Stimulated activated CD8-positive, alpha-beta memory T cell treated with anti-CD3 and anti-CD28 coated beads, Interleukin-7, amount 100 ng/mL, for 24 hours (primary cell): ENCODE data around the gene ZFP57.
"Not testable (repeated sequence)": the region's sequence is repeated elsewhere in the genome, so short reads cannot be mapped to it uniquely, and the experiment has no call there.

Experiments
- DNase-seq: peaks from one replicate; pipeline ENCODE4 v3.0.0-alpha.2; 2020; ENCODE audit warnings: low read depth

The ZFP57 gene

GRCh38 chr6:29696147-29697125, 15.5 kb upstream of the ZFP57 start:
- DNase-seq, result no peak

GRCh38 chr6:29694637-29695036, 13.7 kb upstream of the ZFP57 start:
- no peak for DNase-seq

GRCh38 chr6:29685718-29686326, 4.9 kb upstream of the ZFP57 start:
- DNase-seq, result no peak

- no peak for DNase-seq
These were observed 859 bp upstream of the ZFP57 start for GRCh38 chr6:29681811-29682210.

GRCh38 chr6:29680416-29680815, 536 bp downstream of the ZFP57 start:
- DNase-seq, result no peak

- DNase-seq, result no peak
These were observed 990 bp downstream of the ZFP57 start for GRCh38 chr6:29679962-29680361.

GRCh38 chr6:29678114-29678513, 2.8 kb downstream of the ZFP57 start:
- no peak for DNase-seq

- DNase-seq, result no peak
These were observed 3.9 kb downstream of the ZFP57 start for GRCh38 chr6:29676981-29677601.

- DNase-seq, result no peak
These were observed 5.4 kb downstream of the ZFP57 start for GRCh38 chr6:29675561-29675960.

GRCh38 chr6:29674008-29674407, 6.9 kb downstream of the ZFP57 start:
- no peak for DNase-seq

- DNase-seq, result no peak
These were observed 7.8 kb downstream of the ZFP57 start for GRCh38 chr6:29673161-29673560.

GRCh38 chr6:29672116-29672515, 8.8 kb downstream of the ZFP57 start:
- DNase-seq, result not testable (repeated sequence)

GRCh38 chr6:29671026-29671425, 9.9 kb downstream of the ZFP57 start:
- no peak for DNase-seq

- no peak for DNase-seq
These were observed 13.8 kb downstream of the ZFP57 start for GRCh38 chr6:29667158-29667557.

GRCh38 chr6:29666826-29667130, 14.2 kb downstream of the ZFP57 start:
- no peak for DNase-seq

- DNase-seq, result no peak
These were observed 14.8 kb downstream of the ZFP57 start for GRCh38 chr6:29665942-29666825.

GRCh38 chr6:29663300-29664042, 17.5 kb downstream of the ZFP57 start:
- DNase-seq, result no peak

- not testable (repeated sequence) for DNase-seq
These were observed 19.3 kb downstream of the ZFP57 start for GRCh38 chr6:29661502-29662141.

- no peak for DNase-seq
These were observed 19.9 kb downstream of the ZFP57 start for GRCh38 chr6:29661071-29661470.

- no peak for DNase-seq
These were observed 24.2 kb downstream of the ZFP57 start, which contains the start of gene MOG for GRCh38 chr6:29656798-29657197. TSS of gene MOG (plus strand) at chr6:29657092. CDS start at chr6:29657210, 118 bp downstream.

GRCh38 chr6:29656157-29656556, 24.8 kb downstream of the ZFP57 start:
- no peak for DNase-seq
